Choroid plexus epithelial cell (primary cell): ENCODE measurements around the gene STXBP4.
"Not testable (repeated sequence)": the region's sequence is repeated elsewhere in the genome, so short reads cannot be mapped to it uniquely, and the experiment has no call there.

Experiments used
- DNase-seq: peaks from one replicate; pipeline ENCODE4 v3.0.0-alpha.2; 2010; ENCODE audit warnings: low read depth
- H3K4me3 ChIP-seq: 2 replicates; pipeline ENCODE4 v1.5.1; 2011; ENCODE audit warnings: low read depth, mild to moderate bottlenecking, control low read depth, low read length, moderate library complexity
- CTCF ChIP-seq: conservative IDR thresholded peaks from 2 replicates; pipeline ENCODE4 v1.5.1; 2011; ENCODE audit warnings: low read depth, mild to moderate bottlenecking, control low read depth, inconsistent platforms, low read length, moderate library complexity

The STXBP4 gene

GRCh38 chr17:55069983-55070529 lies 101.5 kb downstream of the STXBP4 start:
- no peak overlapping the region for H3K4me3 ChIP-seq
- no peak for DNase-seq
- no peak for TF ChIP-seq CTCF

- no peak overlapping the region for H3K4me3 ChIP-seq
- peak; percentile 12 for DNase-seq
- no peak for TF ChIP-seq CTCF
Measured at GRCh38 chr17:55072898-55073297, 104.3 kb downstream of the STXBP4 start.

GRCh38 chr17:55073467-55073866 lies 104.9 kb downstream of the STXBP4 start:
- not testable (repeated sequence) for DNase-seq, H3K4me3 ChIP-seq

- DNase-seq: no peak
- TF ChIP-seq CTCF: no peak
- H3K4me3 ChIP-seq: no peak overlapping the region
Measured at GRCh38 chr17:55081559-55081958, 113.0 kb downstream of the STXBP4 start.

- DNase-seq: peak; percentile 93
- TF ChIP-seq CTCF: no peak
- H3K4me3 ChIP-seq: no peak overlapping the region
Measured at GRCh38 chr17:55086635-55087058, 118.1 kb downstream of the STXBP4 start.

- TF ChIP-seq CTCF: no peak
- no peak overlapping the region for H3K4me3 ChIP-seq
- no peak for DNase-seq
Measured at GRCh38 chr17:55089256-55089655, 120.7 kb downstream of the STXBP4 start.

- TF ChIP-seq CTCF: no peak
- peak; percentile 28 for DNase-seq
- no peak overlapping the region for H3K4me3 ChIP-seq
Measured at GRCh38 chr17:55090079-55090492, 121.5 kb downstream of the STXBP4 start.
